ENCODE data around the gene MYL12A. TPM values are rescaled to one million over a fixed set of nuclear protein-coding genes. Genes with fewer than 3 reads are reported as not detected.
"Not testable (repeated sequence)": the region's sequence is repeated elsewhere in the genome, so short reads cannot be mapped to it uniquely, and the experiment has no call there.

Gene MYL12A
- total RNA-seq (2014; rRNA removed; shearing (Covaris generic)) = 559 and 564 TPM in 2 replicates

DNA sequence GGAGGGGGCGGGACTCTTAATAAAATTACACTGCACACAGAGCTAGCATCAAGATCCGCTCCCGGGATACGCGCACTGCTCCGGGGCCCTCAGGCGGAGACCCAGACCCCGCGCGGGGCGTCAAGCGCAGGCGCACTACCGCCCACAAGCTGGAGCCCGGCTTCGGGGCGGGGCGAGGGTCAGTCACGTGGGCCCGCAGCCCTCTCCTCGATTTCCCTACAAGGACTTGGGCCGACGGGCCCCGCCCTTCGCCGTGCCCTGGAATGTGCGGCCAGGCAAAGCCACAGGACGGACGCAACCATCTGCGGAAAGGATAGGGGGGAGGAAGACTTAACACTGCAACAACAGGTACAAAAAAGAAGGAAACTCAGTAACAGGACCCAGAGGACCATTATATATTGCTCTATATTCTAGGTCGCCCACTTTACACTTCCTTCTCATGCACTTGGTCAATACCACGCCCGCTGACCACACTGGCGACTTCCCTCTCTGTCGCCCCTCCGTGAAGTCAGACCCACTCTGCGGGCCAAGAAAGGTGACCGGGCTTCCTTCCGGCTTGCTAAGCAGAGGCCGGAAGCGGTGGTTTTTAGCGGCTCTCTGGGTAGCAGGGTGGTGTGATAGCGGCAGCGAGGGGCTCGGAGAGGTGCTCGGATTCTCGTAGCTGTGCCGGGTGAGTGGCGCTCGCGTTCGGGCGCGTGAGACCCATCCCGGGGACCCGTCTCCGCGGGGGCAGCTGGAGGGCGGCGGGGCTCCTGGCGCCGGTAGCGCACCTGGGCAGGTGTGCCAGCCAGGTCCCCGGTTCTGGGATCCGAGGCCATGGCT lies at the start of gene MYL12A:
Gene MYL12A, plus strand, starts transcription at position 562 of the 822 bp plus-strand sequence. CDS start 5,447 bp downstream, outside the sequence.
- peak; percentile 100 for DNase-seq (ENCODE audit: low spot score)

DNA sequence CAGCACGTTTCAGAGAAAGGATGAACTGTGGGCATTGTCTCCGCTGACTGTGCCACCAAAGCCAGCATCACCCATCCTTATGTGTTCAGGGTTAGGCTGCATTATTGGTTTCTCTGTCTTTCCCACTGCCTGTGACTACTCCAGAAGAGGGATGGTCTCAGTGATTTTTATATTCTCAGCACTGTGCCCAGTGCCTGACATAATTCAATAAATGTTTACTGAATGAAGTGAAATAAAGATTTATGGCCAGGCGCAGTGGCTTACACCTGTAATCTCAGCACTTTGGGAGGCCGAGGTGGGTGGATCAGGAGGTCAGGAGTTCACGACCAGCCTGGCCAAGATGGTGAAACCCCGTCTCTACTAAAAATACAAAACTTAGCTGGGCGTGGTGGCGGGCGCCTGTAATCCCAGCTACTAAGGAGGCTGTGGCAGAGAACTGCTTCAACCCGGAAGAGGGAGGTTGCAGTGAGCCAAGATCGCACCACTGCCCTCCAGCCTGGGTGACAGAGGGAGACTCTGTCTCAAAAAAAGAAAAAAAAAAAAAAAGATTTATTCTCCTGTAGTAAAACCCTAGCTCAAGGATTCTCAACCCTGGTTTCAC lies 49.2 kb upstream of the MYL12A start:
- DNase-seq (ENCODE audit: low spot score) = not testable (repeated sequence)

GRCh38 chr18:3199942-3200645 lies 47.5 kb upstream of the MYL12A start:
- DNase-seq (ENCODE audit: low spot score) = no peak

DNA sequence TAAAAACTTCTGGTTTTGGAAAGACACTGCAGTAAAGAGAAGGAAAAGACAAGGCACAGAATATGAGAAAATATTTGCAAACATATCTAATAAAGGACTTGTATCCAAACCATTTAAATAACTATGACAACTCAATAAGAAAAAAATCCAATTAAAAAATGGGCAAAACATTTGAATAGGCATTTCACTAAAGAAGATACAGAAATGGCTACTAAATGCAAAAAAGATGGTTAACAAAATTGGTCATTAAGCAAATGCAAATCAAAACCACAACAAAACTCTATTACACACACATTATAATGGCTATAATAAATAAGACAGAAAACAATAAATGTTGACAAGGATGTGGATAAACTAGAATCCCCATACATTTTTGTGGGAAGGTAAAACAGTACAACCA lies 42.4 kb upstream of the MYL12A start:
- no peak for DNase-seq (ENCODE audit: low spot score)

DNA sequence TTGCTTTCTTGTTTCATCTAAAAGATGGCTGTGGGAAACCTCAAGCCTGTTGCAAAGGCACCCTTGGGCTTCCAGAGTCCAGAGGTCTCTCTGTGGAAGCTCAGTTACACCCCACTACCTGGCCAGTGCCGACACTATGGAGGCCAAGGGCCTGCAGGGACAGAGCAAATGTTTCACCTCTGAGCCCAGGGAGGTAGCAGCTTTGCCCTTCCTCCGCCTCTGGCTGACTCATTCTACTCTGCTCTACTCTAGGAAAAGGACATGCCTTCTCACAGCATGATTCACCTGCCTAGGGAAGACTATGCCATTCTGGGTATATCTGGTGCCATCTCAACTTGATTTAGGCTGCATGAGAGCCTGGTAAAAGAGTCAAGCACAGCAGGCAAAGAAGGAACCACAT lies 40.0 kb upstream of the MYL12A start:
- DNase-seq (ENCODE audit: low spot score) = peak; percentile 55

- DNase-seq (ENCODE audit: low spot score) = peak; percentile 72
Measured at GRCh38 chr18:3209859-3210569, 37.6 kb upstream of the MYL12A start.

- no peak for DNase-seq (ENCODE audit: low spot score)
Measured at GRCh38 chr18:3211236-3211992, 36.2 kb upstream of the MYL12A start.

DNA sequence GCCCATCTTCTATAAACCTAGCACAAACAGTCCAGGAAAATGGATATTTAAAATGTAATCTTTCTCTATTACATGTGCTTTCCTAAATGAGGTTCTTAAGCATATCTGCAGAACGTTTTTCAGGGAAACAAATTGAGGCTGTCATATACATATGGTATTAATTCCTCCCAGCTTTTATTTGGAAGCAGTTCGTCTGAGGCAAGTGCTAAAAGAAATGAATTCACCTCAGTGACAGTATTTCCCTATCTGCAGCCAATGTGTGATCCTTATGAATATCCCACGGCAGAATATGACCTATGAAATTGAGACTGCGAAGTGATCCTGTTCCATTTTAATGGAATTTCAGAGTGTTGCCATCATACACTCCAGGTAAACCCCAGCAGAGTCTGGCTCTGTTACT lies 34.9 kb upstream of the MYL12A start:
- DNase-seq (ENCODE audit: low spot score) = no peak

- peak; percentile 32 for DNase-seq (ENCODE audit: low spot score)
Measured at GRCh38 chr18:3213300-3214059, 34.1 kb upstream of the MYL12A start.

GRCh38 chr18:3214855-3215637 lies 32.6 kb upstream of the MYL12A start:
- DNase-seq (ENCODE audit: low spot score) = no peak

DNA sequence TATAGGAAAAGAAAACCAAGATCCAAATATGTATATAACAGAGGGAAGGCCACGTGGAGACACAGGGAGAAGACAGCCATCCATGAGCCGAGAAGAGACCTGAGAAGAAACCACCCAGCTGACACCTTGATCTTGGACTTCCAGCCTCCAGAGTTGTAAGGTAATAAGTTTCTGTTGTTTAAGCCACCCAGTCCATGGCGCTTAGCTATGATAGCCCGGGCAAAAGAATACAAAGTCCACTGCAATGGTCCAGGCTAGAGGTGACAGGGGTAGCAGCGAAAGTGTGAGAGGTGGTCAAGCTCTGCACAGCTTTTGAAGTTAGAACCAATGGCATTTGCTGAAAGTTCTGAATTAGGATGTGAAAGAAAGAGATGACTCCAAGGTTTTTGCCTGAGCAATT lies 30.6 kb upstream of the MYL12A start:
- DNase-seq (ENCODE audit: low spot score) = no peak

DNA sequence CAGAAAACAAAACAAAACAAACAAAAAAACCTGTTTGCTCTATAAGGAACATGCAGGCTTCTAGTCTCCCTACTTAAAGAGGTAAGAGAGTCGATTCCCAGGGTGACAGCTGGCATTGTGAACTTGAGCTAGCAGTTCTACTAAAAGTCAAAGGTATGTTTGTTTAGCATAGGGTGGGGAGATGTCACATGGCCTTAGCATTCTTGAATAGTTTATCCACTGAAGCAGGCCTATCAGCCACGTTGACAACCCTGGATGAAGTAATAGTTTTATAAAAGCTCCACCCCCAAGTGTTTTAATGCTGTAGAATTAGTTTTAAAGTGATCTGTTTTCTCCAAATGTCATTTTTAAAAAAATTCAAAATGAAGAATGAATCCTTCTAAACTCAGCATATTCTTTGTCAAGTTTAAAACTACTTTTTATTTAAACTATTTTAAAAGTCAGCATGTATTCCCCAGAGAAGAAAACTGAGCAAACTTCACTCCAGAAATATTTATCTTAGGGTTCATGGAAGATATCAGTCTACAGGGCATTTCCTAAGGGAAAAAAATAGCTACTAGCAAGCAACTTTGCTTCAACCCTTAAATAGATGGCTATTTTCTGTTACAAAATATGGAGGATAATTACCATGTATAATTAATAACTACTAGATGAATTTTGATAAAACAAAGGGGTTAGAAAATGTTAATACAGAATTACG lies 29.5 kb upstream of the MYL12A start:
- peak; percentile 97 for DNase-seq (ENCODE audit: low spot score)

GRCh38 chr18:3218819-3219218 lies 28.8 kb upstream of the MYL12A start:
- DNase-seq (ENCODE audit: low spot score) = no peak

DNA sequence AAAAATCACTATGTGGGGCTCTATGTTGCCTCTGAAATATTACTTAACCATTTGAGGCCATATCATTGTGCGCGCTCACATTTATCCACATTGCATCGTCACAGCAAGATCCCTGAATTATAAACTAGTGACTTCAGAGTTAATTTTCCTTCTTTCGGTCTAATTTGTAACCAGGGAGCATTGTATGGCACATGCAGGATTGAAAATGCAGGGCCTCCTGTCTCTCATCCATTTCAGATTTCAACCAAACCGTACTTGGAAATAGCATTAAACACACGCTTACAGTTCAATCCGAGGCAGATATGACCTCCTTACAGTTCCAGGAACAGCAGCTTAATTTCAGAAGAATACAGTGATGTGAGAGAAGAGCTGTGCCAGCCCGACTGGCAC lies 28.4 kb upstream of the MYL12A start:
- no peak for DNase-seq (ENCODE audit: low spot score)

GRCh38 chr18:3219631-3220335 lies 27.8 kb upstream of the MYL12A start, which contains the start of gene MYOM1:
Gene MYOM1 (minus strand): TSS chr18:3219968. CDS start chr18:3215223, 4,745 bp downstream.
- no peak for DNase-seq (ENCODE audit: low spot score)

DNA sequence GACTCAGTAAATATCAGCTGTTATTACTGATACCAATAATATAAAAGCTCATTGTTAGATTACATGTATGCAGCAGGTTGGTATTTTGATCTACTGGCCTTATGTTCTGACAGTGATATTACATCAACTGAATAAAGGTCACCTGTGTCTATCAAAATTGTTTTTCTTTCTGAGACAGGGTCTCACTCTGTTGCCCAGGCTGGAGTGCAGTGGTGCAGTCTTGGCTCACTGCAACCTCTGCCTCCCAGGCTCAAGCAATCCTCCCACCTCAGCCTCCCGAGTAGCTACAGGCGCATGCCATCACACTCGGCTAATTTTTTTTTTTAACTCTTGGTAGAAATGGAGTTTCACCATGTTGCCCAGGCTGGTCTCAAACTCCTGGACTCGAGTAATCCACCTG lies 26.7 kb upstream of the MYL12A start:
- DNase-seq (ENCODE audit: low spot score) = not testable (repeated sequence)

DNA sequence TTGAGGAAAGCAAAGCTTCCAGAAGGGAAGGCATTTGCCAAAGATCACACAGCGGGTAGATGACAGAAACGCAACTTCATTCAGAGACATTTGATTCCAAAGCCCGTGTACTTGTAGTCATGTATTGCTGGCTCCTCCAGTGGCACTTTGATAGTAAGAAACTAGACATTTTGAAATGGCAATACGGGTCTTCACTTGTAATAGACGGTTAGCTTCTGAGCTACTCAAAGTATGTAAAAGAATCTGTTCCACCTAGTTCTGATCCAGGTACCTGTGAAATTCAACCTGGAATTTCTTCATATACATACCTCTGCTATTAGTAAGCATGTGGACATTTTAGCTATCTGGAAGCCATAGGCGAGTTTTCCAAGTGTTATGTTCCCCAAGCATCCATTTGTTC lies 26.1 kb upstream of the MYL12A start:
- DNase-seq (ENCODE audit: low spot score) = no peak

GRCh38 chr18:3223356-3223755 lies 24.2 kb upstream of the MYL12A start:
- no peak for DNase-seq (ENCODE audit: low spot score)
